Stimulated activated CD8-positive, alpha-beta memory T cell treated with anti-CD3 and anti-CD28 coated beads, Interleukin-7, amount 100 ng/mL, for 48 hours (primary cell): ENCODE data around the gene DENND4C.
A peak's percentile ranks its signal among the peaks of the same experiment; 100 is the strongest.
"Not testable (repeated sequence)": the region's sequence is repeated elsewhere in the genome, so short reads cannot be mapped to it uniquely, and the experiment has no call there.

Experiments used
- DNase-seq, 2 donors: peaks; one replicate each; pipeline ENCODE4 v3.0.0-alpha.2; 2020; ENCODE audit warnings: low read depth in 1 of 2; ENCODE audit errors: extremely low read depth in 1 of 2

The DENND4C gene

DNA sequence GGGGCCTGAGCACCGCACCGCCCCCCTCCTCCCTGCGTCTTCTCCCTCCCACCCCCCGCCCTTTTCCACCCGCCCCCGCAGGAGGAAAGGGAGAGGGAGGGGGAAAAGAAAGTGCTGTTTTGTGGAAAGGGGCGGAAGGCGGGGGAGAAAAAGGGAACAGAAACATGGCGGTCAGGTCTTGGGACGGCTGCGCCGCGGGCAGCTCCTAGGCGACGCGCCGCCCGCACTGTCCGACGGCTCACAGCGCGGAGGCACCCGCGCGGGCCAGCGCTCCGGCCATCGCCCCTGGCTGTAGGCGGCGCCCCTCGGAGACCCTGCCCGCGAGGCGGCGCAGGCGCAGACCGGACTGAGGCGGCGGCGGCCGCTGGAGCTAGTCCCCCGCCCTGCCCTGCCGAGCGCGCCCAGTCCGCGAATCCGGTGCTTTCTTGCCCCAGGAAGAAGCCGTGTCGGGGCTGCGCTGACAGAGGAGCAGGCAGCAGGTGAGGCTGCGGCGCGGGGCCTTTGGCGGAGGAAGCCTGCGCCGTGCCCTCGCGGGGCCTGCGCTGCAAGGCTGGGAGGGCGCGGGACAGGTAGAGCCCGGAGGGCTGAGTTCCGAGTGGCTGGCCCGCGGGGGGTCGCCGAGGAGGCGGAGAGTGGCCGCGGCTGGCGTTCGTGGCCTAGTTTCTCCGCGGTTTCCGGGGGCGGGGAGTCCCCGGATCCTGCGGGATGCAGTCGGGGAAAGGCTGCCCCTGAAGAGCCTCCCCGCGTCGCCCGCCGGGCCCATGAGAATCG, at the start of gene DENND4C:
DENND4C (plus strand) TSS at position 339 of the 771 bp plus-strand sequence. CDS start 45,482 bp downstream, outside the sequence.
- peak; percentile 66 to 67 for DNase-seq

DNA sequence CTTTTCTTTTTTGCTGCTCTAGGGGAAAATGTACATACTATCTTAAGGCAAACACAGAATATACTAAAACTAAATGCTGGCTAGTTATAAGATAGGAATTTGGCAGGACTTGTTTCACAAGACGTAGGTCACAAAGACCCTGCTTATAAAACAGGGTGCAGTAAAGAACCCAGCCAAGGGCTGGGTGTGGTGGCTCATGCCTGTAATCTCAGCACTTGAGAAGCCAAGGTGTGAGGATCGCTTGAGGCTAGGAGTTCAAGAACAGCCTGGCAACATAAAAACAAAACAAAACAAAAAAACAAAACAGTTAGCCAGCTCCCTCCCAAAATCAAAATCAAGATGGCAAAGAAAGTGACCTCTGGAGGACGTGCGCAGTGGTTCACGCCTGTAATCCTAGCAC, 49.5 kb upstream of the DENND4C start:
- DNase-seq, result no peak

DNA sequence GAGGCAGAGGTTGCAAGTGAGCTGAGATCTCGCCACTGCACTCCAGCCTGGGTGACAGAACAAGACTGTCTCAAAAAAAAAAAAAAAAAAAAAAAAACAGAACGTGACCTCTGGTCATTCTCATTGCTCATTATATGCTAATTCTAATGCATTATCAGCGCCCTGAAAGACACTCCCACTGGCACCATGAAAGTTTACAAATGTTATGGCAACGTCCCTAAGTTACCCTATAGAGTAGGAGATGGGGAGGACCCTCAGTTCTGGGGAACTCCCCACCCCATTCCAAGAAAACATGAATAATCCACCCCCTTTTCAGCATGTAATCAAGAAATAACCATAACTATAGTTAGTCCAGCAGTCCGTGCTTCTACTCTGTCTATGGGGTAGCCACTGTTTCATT, 48.9 kb upstream of the DENND4C start:
- no peak for DNase-seq

DNA sequence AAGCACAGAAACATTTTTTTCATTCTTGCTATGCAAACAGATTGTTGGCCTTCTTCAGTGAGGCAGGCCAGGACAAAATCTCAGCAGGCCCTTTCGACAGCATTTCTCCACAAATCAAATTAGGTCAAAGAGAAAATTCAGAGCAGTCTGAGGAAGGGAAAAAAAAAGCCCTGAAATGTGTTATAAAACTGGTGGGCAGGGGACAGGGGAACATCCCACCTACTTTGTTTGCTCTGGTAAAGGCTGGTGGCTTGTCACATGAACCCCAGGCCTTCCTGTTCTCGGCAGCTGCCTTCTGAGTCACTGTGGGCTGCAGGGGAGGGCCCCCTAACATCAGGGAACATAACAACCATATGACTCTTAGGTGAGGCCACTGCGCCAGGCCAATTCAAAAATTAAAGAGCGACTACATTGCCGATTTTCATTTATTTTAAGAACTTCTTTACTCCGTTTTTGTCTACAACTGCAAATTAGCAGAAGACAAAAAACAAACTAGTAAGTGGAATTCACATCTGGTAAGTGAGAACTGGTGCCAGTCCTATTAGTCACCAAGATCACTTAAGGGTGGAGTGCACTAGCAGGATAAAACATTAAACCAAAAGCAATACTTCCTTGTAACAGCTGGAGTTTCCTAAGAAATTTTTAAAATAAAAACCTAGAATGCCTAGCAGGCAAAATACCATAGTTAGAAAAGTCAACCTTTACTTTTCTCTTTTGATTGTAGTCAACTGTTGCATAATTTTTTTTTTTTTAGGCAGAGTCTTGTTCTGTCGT, 46.2 kb upstream of the DENND4C start:
- peak; percentile 65 to 84 for DNase-seq

DNA sequence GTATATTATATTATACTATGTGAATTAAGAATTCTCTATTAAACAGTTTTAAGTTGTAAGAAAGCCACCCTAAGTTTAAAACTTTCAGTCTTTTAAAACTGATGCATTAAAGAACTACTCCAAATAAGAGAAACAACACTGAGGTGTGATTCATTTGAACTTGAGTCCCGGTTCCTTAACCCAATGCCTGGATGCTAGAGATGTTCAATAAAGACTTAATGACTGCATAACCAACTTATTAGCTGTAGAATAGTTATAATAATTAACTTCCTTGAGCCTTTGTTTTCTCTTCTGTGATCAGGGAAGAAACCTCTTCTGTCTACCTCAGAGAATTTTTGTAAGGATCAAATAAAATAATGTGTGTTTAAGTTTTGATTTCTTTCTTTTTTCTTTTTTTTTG, 45.3 kb upstream of the DENND4C start:
- no peak for DNase-seq

DNA sequence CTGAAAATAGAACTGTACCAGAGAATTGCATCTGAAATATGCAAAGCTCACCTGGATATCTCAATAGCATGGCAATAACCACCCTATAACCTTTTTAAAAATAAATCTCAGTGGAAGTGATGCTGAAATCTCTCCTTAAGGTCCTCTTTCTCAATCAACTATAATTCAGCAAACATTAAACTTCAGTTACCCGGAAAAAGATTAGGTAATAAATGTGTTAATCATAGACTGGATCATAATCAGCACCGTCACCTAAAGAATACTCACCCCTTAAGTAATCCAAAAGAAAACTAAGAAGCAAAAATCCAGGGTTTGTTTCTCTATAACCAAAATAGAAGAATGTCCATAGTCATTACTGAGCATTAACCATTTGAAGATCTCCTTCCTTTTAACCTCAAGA, 44.3 kb upstream of the DENND4C start:
- DNase-seq, result no peak

DNA sequence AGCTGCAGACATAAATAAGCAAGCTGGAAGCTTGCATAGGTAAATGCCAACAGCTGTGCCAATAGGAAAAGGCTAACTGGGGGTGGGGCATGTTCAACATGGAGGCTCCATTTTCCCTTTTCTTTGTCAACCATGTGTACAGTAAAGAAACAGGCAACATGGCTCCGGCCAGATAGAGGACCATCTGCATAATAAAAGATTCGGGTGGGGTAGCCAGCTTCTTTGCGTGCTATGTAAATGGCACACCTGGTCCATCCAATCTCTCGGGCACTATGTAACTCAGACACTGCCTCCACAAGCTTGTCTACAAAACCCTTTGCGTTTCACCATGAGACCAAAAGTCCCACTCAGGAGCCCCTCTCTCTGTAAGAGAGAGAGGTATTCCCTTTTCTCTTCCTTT, 41.7 kb upstream of the DENND4C start:
- DNase-seq, result no peak

DNA sequence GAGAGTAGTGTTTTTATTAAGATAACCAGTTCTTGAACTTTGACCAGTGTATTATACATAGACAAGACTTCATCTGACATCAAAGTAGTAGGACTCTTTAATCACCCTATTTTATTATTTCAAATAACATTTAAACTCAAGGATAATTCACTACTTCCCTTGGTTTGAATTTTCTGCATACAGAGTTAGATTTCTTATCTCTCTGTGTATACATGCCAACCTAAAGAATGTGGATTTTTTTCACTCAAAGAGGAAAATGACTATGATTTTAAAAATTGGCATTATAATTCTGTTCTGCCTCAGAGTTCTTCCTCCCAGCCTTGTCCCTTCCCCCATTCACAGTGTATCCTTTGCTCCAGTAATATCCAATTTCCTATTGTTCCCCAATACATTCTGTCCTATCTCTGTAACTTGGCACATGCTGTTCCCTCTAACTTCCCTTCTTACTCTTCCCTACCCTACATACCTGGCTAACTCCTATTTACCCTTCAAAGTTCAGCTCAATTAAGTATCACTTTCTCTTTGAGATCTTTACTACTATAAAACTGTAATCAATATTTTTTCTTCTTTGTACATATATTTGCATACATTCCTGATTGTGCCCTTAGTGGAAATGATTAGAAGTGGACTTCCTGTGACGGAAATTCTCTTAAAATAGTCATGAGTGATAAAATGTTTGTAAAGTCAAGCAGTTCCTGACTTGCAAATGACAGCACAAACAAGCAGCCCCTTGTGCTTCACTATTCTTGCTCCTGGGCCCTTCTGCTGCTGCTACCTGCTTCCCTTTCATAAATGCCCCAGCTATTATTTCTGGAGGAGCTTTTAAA, 38.1 kb upstream of the DENND4C start:
- DNase-seq, result no peak

DNA sequence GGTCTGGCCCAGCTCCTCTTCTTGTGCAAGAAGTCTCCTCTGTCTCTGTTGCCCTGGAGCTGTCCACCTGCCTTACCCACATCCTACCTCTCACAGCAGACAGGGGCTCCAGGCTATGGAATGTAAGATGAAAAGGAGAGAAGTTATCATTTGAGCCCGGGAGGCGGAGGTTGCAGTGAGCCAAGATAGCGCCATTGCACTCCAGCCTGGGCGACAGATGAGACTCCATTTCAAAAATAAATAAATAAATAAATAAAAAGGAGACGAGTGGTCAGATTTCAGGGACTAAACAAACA, 37.5 kb upstream of the DENND4C start:
- DNase-seq, result no peak

DNA sequence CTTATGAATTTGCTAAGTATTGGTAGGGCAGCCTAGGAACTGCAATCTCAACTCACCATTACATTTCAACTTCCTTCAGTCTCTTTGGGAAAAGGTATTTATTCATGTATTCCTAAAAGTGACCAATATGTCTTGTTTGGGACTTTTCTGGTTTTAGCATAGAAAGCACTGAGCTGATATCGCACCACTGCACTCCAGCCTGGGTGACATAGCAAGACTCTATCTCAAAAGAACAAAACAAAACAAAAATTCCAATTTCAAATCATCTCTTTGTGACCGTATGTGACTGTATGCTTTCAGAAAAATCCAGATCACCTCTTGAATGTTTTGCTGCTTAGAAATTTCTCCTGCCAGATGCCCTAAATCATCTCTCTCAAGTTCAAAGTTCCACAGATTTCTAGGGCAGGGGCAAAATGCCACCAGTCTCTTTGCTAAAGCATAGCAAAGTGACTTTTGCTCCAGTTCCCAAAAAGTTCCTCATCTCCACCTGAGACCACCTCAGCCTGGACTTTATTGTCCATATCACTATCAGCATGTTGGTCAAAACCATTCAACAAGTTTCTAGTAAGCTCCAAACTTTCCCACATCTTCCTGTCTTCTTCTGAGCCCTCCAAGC, 37.0 kb upstream of the DENND4C start:
- DNase-seq, result not testable (repeated sequence)

DNA sequence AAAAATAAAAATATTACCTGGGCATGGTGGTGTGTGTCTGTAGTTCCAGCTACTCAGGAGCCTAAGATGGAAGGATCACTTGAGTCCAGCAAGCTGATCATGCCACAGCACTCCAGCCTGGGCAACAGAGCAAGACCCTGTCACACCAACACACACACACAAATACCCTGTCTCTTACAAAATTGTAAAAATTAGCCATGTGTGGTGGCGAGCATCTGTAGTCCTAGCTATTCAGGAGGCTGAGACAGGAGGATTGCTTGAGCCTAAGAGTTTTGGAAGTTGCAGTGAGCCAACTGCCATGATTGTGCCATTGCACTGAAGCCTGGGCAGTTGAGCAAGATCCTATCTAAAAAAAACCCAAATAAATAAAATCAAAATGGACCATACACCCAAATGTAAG, 32.1 kb upstream of the DENND4C start:
- no peak for DNase-seq

DNA sequence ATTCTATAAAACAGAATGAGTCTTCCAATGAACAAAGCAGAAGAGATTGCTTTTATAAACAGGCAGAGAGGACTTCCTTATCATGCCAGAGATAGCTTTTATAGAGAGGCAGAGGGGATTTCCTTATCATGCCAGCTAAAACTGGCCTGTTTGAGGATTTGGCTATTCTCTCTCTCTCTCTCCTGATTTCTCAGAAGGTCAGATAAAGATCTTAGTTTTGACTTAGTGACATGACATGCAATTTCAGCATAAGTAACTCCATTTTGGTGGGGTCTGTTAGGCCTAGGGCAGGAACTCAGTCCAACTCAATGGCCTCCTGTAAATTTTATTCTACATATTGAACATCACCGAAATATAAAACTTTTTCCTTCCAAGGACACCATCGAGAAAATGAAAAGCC, 31.5 kb upstream of the DENND4C start:
- no peak for DNase-seq

DNA sequence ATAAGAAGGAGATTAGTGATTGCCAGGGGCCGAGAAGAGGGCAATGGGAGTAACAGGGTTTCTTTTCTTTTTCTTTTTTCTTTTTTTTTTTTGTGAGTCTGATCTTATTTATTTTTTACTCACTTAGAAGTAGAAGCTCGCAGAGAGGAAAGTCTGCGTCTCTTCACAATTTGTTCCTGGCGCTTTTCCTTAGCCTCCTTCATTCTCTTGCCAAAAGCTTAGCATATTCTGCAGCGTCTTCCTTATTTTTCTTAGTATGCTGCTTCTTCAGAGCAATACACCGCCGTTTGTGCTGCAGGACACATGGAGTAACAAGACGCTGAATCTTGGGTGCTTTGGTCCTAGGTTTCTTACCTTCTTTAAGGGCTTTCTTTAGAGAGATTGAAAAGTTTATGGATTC, 30.3 kb upstream of the DENND4C start:
- no peak for DNase-seq

DNA sequence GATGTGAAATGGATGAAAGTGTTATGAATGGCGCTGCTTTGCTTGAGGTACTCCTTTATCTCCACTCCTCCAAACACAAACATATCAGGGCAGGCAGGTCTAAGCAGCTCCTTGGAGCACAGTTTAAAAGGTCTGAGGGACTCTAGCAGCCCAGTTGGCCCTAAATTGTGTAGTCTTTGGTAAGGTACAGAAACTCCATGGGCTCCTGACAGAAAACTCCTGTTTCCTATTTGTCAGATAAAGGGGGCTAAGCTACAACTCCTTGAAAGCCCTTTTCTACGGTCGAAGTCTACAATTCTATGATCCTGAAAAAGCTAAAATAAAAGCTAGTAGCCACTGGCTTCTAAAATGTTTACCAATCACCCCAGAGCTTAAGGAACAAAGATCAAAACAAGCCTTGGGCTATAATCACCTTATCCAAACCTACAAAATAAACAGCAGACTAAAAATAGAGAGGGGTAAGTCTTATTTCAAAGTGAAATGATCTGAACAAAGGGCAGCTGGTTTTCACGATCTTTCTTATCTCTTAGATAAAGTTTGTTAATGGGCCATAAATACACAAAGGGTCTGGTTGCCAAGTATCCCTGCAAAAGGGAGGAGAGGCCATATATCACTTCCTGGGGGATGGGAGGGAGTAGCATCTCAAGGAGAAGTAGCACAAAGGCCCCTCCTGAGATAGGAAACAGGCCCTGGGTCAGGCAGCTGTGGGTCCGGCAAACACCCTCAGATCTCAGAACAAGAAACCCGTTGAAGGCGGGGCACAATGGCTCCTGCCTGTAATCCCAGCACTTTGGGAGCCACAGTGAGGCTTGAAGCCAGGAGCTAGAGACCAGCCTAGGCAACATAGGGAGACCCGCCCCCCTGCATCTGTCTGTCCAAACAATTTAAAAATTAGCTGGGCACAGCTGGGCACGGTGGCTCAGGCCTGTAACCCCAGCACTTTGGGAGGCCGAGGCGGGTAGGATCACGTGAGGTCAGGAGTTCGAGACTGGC, 28.3 kb upstream of the DENND4C start:
- DNase-seq, result no peak

DNA sequence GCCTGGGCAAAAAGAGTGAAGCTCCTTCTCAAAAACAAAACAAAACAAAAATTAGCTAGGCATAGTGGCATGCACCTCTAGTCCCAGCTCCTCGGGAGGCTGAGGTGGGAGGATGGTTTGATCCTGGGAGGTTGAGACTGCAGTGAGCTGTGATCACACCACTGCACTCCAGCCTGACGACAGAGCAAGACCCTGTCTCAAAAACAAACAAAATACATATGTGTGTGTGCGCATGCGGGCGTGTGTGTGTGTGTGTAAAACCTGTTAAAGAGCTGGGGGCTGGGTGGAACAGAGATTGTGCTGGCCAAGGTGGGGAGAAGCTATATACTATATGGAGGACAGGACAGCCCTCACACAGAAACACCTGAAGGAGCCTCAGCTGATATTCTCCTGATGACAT, 27.4 kb upstream of the DENND4C start:
- DNase-seq, result no peak

DNA sequence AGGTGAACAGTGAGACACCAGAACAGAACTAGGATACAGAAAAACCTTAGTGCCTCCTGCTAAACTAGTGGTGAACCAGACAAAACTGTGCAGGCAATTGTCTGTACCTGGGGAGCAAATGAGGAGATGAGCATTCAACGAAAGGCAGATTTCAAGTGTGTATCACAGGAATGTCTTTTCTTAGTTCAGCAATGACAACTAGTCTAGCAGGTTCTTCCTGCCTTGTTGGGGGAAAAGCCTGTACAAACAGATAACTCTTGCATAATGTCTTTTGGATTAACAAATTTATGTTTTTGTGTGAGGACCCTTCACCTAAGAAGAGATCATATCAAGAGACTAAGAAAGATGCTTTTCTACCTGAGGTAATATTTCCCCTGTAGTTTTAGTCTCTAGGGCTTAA, 21.8 kb upstream of the DENND4C start:
- no peak for DNase-seq

DNA sequence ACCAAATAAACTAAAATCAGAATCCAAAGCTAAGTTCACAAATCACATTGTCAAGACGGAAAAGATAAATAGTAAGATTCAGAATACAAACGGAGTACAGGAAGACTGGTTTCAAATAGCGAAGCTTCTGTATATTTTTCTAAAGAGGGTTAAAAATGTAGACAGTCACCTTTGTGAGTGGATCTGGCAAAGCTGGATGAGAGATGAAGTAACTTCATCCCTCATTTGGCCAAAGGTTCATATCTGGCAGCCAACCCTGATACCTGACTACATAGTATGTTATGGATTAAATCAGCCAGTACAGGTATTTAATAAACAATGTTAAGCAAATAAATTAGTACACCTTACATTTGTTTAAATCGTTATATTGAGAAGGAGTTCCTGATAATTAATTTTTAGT, 21.3 kb upstream of the DENND4C start:
- DNase-seq, result no peak

DNA sequence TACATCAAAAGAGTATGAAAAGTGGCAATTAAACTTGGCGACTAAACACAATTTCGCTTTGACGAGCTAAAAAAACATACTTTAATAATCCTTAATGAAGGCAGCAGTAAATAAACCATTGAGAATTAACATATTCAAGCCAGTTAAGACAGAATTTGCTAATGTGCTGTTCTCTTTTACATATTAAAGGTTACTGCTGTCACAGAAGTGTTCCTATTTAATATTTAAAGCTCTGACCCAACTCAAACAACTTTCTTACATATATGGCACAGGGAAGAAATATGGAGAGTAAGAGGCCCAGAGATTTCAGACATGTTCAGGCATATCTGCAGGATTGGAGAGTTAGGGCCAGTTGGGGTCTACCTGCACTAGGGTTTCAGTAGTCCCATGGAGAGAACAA, 16.7 kb upstream of the DENND4C start:
- no peak for DNase-seq

DNA sequence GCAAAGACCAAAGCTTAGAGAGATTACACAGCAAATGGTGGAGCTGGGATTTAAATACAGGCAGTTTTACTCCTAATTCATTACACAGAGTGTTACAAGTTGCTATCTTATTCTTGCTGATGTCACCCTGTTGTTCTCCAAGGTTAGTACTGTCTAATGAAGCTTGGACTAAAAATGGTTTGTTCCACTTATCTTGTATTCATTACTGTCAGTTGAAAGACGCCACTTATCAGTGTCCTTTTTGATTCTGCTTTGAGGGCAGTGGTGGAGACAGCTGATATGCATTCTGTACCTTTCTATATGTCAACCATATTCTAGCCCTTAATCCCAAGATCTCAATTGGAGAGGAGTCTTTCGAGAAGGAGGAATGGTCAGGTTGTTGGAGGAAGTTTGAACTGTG, 14.0 kb upstream of the DENND4C start:
- no peak for DNase-seq

DNA sequence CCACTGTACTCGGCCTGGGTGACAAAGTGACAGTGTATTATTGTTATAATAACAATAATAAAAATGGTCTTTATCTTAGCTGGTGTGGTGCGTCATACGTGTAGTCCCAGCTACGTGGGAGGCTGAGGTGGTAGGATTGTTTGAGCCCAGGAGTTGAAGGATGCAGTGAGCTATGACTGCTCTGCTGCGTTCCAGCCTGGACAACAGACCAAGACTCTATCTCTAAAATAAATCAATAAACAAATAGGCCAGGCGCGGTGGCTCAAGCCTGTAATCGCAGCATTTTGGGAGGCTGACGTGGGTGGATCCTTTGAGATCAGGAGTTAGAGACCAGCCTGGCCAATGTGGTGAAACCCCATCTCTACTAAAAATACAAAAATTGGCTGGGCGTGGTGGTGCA, 9.2 kb upstream of the DENND4C start:
- no peak for DNase-seq
